Inflammatory macrophage (primary cell): Measurements from ENCODE around the gene PABPC1L.

Experiments used
- DNase-seq, 2 donors: peaks; one replicate each; pipeline ENCODE4 v3.0.0-alpha.2; 2020 to 2022

PABPC1L gene

DNA sequence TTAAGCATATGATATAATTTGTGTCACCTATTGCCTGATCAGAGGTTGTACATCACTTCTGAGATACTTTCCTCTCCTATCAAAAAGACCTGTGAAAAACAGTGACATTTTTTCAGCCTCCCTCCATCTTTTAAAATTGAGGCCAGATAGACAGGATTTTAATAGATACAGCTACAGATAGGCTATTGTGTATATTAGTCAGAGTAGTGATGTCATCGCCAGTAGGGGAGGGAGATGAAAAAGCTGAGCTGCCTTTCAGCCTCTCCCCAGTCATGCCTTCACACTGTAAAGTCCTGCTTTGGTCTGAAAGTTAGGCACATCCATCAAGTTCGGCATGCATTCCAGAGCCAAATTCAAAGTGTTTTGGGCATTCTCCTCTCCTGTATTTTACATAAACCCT, 7.9 kb upstream of the PABPC1L start:
- DNase-seq = no peak

- DNase-seq = no peak
These were observed 5.5 kb upstream of the PABPC1L start for GRCh38 chr20:44904377-44904776.

GRCh38 chr20:44908987-44909871, 631 bp upstream of the PABPC1L start:
- DNase-seq = peak in 1 of 2 donors; percentile 16

DNA sequence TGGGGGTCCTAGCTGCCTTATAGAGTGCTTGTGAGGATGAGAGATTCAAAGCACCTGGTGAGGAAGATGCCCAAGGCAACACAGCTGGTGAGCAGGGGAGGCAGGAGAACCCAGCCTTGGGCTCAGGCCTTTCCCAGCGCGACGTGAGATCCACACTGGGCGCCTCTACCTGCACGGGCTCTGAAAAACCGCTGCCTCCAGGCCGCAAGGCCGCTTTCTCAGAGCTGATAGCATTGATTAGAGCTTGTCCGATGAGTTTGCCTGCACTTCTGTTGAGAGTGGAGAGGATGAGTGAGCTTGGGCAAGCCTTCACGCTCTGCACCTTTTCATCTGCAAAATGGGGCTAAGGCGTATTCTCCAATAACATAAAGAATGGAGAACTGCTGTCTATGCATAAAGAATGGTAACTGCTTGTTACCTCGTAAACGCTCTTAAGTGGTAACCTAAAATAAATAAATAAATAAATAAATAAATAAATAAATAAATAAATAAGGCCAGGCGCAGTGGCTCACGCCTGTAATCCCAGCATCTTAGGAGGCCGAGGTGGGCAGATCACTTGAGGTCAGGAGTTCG, 916 bp downstream of the PABPC1L start:
- DNase-seq = no peak

GRCh38 chr20:44911264-44911921, 1.5 kb downstream of the PABPC1L start:
- DNase-seq = peak; percentile 58 to 61

DNA sequence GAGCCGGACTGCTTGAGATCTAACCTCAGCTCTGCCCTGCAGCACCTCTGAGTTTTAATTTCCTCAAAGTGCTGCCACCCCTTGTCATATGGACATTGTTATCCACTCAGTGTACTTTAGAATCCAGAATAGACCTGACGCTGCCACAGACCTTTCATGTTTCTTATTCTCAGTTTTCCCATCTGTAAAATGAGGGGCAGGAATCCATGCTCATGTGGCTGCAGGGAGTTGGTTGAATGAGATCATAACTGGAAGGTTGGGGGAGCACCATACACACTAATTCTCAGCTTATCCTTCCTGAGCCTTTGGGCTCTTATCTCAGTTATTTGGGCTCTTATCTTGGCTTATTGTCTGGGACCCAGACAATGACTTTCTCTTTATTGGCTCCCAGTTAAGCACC, 2.3 kb downstream of the PABPC1L start:
- no peak for DNase-seq

- DNase-seq = no peak
These were observed 5.1 kb downstream of the PABPC1L start for GRCh38 chr20:44914924-44915323.

- DNase-seq = no peak
These were observed 6.7 kb downstream of the PABPC1L start for GRCh38 chr20:44916586-44916985.

DNA sequence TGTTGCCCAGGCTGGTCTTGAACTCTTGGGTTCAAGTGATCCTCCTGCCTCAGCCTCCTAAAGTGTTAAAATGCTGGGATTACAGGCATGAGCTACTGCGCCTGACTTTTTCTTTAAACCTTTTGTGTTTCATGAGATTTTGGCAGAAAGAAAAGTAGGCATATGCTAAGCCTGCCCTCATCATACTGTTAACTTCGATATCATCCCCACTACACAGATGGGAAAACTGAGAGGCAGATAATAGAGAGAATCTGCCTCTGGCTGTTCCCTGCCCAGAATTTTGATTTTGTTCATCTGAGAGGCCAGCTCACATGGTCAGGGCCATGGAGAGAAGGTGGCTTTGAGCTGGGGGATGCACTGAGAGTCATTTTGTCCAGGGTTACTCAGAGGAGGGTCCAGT, 7.5 kb downstream of the PABPC1L start:
- DNase-seq = no peak

DNA sequence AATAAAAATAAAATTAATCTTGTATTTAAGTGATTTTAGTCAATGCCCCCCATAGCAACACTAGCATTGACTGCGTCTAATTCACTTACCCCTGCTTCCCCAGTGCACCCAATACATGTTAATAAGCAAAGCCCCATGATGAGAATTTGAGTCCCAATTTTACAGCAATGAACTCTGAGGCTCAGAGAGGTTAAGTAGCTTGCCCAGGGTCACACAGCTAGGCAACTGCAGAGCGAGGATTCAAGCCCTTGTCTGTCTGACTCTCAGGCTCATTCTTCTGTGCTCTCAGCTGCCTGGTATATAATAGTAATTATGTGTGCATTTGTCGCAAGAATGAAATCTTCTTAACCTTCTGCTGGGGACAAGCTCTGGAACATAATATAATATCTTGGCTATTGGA, 8.5 kb downstream of the PABPC1L start:
- no peak for DNase-seq

DNA sequence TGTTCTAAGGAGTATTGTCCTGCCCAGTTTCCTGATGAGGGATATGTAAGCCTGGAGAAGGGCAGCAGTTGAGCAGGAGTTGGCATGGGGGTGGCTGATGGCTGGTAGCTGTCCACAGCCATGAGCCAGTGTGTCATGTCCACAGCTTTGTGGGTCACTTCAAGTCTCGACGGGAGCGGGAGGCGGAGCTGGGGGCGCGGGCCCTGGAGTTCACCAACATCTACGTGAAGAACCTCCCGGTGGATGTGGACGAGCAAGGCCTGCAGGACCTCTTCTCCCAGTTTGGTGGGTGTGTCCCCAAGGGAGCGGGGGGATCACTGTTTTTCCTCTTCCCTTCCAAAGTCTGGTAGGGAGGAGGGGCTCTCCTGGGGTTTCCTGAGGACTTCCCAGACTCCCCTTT, 8.9 kb downstream of the PABPC1L start:
- DNase-seq = no peak

DNA sequence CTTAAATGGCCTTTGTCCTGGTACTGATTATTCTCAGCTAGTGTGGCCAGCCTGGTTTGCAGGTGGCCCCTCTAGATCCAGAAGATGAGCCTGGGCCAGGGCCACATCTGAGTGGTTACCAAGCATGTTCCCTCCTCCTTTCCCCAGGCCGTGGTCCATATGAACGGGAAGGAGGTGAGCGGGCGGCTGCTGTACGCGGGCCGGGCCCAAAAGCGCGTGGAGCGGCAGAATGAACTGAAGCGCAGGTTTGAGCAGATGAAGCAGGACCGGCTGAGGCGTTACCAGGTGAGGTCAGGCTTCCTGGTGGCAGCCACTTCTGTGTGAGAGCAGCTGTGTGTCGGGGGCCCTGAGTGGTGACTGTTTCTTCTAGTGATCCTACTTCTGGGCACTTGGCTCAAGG, 11.6 kb downstream of the PABPC1L start:
- no peak for DNase-seq

GRCh38 chr20:44924541-44924940, 14.7 kb downstream of the PABPC1L start:
- DNase-seq = no peak

- no peak for DNase-seq
These were observed 18.7 kb downstream of the PABPC1L start for GRCh38 chr20:44928595-44928994.

GRCh38 chr20:44930517-44931168, 20.8 kb downstream of the PABPC1L start:
- DNase-seq = no peak

- DNase-seq = no peak
These were observed 22.1 kb downstream of the PABPC1L start for GRCh38 chr20:44931911-44932310.

DNA sequence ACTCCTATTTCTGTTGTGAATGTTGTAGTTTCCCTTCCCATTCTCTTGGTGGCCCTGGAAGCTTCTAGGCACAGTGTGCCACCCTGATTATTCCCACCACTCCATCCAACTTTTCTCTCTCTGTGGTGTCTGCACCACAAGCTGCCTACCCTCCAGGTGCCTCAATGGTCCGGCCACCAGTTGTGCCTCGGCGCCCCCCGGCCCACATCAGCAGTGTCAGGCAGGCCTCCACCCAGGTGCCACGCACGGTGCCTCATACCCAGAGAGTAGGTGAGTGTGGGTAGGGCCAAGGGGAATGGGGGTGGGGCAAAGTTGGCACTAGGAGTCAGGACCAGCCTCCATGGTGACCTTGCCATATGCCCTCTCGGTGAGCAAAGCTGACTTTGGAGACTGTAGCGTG, 23.1 kb downstream of the PABPC1L start:
- no peak for DNase-seq

GRCh38 chr20:44936510-44936909, 26.6 kb downstream of the PABPC1L start:
- DNase-seq = no peak

GRCh38 chr20:44938637-44939036, 28.8 kb downstream of the PABPC1L start:
- no peak for DNase-seq

GRCh38 chr20:44941120-44941691, 31.3 kb downstream of the PABPC1L start:
- DNase-seq = no peak

- no peak for DNase-seq
These were observed 32.6 kb downstream of the PABPC1L start for GRCh38 chr20:44942264-44942973.

- DNase-seq = no peak
These were observed 34.0 kb downstream of the PABPC1L start for GRCh38 chr20:44943828-44944227.
